IPS-18c (cell line): Measurements from ENCODE around the gene RTL3.

Source experiments
- H3K4me3 ChIP-seq: 2 replicates; pipeline ENCODE4 v1.7.0; 2013; ENCODE audit warnings: low read depth, mild to moderate bottlenecking, low read length, moderate library complexity; ENCODE audit not compliant: insufficient read depth
- H3K9me3 ChIP-seq: one replicate; pipeline ENCODE4 v1.6.1; 2013; ENCODE audit warnings: mild to moderate bottlenecking, low read length, moderate library complexity; ENCODE audit not compliant: control insufficient read depth, insufficient read depth

The RTL3 gene

DNA sequence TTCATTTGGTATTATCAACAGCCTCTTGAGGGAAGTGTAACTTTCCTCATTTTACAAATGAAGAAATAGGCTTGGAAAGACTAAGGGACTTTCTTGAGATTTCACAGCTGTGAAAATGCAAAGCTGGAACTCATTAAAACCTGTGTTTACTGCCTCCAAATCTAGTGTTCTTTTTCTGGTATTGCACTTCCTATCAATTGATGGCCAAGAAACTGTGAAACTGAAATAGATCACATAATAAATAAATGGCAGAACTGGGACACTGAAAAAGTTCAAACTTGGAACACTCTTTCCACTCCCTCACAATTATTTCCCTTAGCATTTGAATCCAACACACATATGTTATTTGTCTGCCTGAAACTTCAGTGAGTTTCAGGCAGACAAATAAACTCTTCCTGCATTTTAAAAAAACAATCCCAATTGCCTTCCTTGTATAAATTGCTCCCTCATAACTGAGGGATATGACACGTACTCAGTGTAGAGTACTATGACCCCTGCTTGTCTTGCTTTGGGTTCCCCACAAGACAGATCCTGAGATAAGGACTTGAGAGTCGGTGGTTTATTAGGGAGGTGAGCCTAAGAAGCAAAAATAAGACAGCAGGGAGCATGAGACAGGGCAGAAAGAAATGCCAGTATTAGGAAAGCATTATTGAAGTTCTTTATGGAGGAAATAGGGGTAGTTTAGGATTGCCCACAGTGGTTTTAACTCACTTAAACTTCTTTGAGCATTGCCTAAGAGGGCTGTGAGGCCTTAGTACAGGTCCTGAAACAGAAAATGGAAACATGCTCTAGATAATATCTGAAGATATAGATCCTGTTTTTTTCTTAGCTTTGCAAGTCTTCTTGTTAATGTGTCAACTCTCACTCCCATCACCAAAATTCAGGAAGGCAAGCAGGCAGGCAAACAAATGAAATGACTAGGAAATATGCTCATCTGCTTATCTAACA is 33.9 kb downstream of the RTL3 start:
- Histone ChIP-seq H3K9me3 (peaks cover 2% of the 10 kb centered on the region), H3K4me3 (no peak overlapping the region)

DNA sequence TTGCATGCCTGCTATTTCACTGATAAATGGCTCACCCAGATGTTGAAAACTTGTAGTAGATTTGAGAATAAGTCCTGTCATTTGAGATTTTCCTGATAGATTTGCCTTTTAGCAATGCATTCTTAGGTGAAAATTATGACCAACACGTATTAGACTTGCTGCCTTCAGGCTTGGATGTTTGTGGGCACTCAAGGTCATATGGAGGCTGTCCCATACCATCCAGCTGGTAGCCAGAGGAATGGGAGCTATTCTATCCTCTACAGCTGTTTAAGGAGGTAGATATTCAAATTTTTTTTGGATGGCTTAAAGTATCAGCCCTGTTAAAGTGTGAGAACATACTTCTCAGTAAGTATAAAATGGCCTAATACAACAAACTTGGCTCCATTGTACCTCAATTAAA is 34.7 kb downstream of the RTL3 start:
- no peak overlapping the region for H3K4me3 ChIP-seq
- H3K9me3 ChIP-seq, result peaks cover 3% of the 10 kb centered on the region

- H3K4me3 ChIP-seq, result no peak overlapping the region
- peaks cover 5% of the 10 kb centered on the region for H3K9me3 ChIP-seq
These were observed 36.3 kb downstream of the RTL3 start for GRCh38 chrX:78622831-78623230.

- Histone ChIP-seq H3K9me3 (peaks cover 3% of the 10 kb centered on the region), H3K4me3 (no peak overlapping the region)
These were observed 39.3 kb downstream of the RTL3 start for GRCh38 chrX:78619834-78620233.

DNA sequence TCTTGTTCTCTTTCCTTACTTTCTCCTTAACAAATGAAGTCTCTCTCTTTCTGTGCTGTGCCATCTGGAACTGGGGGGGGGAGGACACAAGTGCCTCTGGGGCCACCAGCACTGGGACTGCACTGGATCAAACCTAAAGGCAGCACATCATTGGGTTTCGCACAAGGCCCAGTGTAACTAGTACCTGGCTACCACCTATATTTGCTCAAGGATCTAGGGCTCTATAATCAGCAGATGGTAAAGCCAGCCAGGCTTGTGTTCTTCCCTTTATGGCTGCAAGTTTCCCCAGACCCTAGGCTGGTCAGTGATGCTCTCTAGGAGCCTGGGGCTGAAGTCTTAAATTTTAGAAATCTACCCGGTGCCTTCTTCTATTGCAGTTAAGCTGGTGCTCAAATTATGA is 40.1 kb downstream of the RTL3 start:
- peaks cover 3% of the 10 kb centered on the region for H3K9me3 ChIP-seq
- no peak overlapping the region for H3K4me3 ChIP-seq

- peaks cover under 1% of the 10 kb centered on the region for H3K9me3 ChIP-seq
- no peak overlapping the region for H3K4me3 ChIP-seq
These were observed 44.9 kb downstream of the RTL3 start for GRCh38 chrX:78614264-78614663.
